ENCODE results near the gene SF1.
A peak's percentile ranks its signal among the peaks of the same experiment; 100 is the strongest.

GRCh38 chr11:64745189-64745520 lies 33.2 kb downstream of the SF1 start:
- peak; percentile 94 for TF ChIP-seq EZH2 (IDR thresholded peaks at IDR 0.05; ENCODE audit: insufficient read depth, poor library complexity, severe bottlenecking)
- TF ChIP-seq EZH2phosphoT487 (IDR thresholded peaks at IDR 0.05; ENCODE audit: insufficient read depth, low read depth) = 0 out of 2 replicates have a peak, but pooled peaks have one; percentile 67
